Inferior parietal cortex (tissue), 1 donor: ENCODE results near the gene PARN.
"Not testable (repeated sequence)": the region's sequence is repeated elsewhere in the genome, so short reads cannot be mapped to it uniquely, and the experiment has no call there.

Experiments
- DNase-seq: peaks from one replicate; pipeline ENCODE4 v3.0.0-alpha.2; 2016; ENCODE audit errors: extremely low spot score

The PARN gene

DNA sequence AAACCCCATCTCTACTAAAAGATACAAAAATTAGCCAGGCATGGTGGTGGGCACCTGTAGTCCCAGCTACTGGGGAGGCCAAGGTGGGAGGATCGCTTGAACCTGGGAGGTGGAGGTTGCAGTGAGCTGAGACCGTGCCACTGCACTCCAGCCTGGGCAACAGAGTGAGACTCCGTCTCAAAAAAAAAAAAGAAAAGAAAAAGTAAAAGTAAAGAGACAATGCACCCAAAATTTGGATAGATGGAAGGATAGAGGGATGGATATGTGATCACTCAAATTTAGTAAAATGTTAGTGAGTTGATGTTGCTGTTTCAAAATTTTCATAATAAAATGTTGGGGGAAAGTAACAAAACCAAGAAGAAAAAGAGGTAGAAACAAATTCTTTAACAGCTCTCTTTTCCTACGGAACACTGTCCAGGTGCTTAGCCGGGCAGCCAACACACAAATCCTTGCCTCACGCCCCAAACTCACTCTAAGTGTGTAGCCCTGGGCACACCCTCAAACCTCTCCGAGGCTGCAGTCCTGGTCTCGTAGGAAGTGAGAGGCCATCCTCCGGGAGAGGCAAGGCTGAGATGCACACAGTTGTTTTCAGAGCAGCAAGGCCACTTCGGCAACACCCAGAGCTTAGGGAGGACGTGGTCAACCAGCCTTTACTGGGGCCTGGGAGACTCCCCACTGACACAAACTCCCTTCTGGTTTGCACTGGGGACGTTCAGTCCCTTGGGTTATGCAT is 228.9 kb downstream of the PARN start:
- not testable (repeated sequence) for DNase-seq

DNA sequence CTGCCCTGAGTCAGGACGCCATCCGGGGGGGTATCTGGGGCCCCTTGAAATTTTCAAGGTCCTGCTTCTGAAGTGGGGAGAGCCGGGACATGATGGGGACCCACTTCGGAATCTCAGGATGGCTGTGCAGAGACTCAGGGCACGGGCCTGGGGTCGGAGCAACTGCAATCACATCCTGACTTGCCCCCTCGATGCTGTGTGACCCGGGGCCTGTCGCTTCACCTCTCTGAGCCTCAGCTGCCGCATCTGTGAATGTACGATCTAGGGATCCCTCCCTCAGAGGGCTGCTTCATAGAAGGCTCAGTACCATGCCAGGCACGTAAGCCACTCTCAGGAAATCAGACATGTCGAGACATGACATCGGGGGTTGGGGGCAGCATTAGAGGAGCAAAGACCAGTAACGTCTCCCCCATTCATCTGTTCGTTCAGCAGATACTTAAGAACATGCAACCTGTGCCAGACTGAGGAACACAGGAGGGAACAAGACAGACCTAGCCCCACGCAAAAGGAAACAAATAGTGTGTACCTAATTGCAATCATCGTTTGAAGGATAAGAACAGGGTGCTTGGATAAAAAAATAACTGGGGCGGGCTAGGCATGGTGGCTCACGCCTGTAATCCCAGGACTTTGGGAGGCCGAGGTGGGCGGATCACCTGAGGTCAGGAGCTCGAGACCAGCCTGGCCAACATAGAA is 229.6 kb downstream of the PARN start:
- DNase-seq = no peak

- DNase-seq = peak; percentile 30
Measured at GRCh38 chr16:14399378-14400284, 230.4 kb downstream of the PARN start.

GRCh38 chr16:14398014-14398717 is 231.9 kb downstream of the PARN start:
- DNase-seq = no peak

DNA sequence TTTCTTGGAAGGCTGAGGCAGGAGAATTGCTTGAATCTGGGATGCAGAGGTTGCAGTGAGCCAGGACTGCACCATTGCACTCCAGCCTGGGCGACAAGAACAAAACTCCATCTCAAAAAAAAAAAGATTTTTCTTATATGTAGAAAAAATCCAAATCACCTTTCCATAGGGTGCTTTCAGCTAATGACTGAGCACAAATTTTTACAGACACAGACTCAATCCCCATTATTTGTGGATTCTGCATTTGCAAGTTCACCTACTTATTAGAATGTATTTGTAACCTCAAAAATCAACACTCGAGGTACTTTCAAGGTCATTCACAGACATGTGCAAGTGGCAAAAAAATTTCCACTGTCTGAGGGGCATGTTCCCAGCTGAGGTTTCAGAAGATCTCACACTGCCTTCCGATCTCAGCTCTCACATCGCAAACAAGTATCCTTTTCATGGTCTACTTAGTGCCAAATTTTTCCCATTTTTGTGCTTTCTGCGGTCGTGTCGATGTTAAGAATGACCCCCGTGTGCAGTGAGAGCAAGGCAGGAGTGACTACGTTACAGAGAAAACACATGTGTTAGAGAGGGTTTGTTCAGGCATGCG is 234.3 kb downstream of the PARN start:
- not testable (repeated sequence) for DNase-seq

DNA sequence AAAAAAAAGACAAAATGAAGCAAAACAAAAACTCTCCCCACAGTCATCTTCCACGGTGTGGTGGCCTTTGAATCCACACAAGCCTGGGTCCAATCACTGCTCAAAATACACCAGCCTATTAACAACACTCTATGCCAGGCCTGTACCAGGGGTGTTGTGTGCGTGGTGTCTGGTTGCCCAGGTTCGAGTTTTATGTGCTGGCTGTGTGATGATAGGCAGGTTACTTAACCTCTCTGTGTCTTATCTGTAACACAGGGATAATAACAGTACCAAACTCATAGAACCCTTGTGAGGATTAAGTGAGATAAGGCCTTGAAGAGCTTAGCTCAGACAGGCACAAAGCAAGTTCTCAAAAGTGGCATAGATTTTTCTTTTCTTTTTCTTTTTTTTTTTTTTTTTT is 235.2 kb downstream of the PARN start:
- no peak for DNase-seq

DNA sequence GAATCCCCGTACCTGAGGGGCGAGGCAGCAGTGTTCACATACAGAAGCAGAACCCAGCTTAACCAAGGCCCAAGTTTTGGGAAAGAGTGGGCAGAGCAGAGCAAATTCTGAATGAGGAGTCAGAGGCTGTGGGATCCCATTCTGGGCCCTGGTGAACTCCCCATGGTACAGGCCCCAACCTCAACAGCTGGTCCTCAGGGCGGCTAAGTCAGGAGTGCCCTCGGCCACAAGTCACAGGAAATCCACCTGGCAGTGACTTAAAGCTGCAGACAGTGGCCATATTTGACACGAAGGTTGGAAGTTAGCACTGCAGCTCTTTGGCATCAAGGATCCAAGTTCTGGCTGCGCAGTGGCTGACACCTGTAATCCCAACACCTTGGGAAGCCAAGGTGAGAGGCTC is 237.1 kb downstream of the PARN start:
- no peak for DNase-seq

GRCh38 chr16:14389359-14389758 is 240.7 kb downstream of the PARN start:
- DNase-seq = no peak

DNA sequence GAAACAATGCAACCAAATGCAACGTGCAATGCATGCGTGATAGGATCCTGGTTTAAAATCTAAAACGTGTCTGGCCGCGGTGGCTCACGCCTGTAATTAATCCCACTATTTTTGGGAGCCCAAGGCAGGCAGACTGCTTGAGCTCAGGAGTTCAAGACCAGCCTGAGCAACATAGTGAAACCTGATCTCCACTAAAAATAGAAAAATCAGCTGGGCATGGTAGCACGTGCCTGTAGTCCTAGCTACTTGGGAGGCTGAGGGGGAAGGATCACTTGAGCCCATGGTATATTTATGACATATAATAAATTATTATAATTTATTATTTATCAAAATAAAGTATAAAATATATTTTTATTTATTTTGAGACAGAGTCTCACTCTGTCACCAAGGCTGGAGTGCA is 241.8 kb downstream of the PARN start:
- no peak for DNase-seq

- no peak for DNase-seq
Measured at GRCh38 chr16:14386115-14386514, 243.9 kb downstream of the PARN start.
